Colonic mucosa (tissue), 4 donors: ENCODE results near the gene SIGLEC9. TPM values are rescaled to one million over a fixed set of nuclear protein-coding genes. Genes with fewer than 3 reads are reported as not detected.

Source experiments
- DNase-seq: peaks from one replicate; pipeline ENCODE4 v3.0.0-alpha.2; 2020
- H3K27ac ChIP-seq: fragments of 200-600 bp; one replicate; pipeline ENCODE4 v1.8.0; 2021
- H3K27me3 ChIP-seq: fragments of 200-600 bp; one replicate; pipeline ENCODE4 v1.8.0; 2021
- H3K36me3 ChIP-seq: fragments of 200-600 bp; one replicate; pipeline ENCODE4 v1.8.0; 2021
- H3K4me1 ChIP-seq: fragments of 200-600 bp; one replicate; pipeline ENCODE4 v1.8.0; 2021; ENCODE audit warnings: mild to moderate bottlenecking
- H3K4me3 ChIP-seq: fragments of 200-600 bp; one replicate; pipeline ENCODE4 v1.8.0; 2021
- H3K9ac ChIP-seq, 2 donors: one replicate each; pipeline ENCODE4 v1.7.0; 2013; ENCODE audit warnings: control low read depth in 2 of 2, low read depth in 2 of 2, low read length in 2 of 2
- H3K9me3 ChIP-seq: fragments of 200-600 bp; one replicate; pipeline ENCODE4 v1.8.0; 2021
- intact Hi-C: fragments of 100-400 bp; cut with DNase I; formaldehyde crosslinking; loops from one replicate; pipeline ENCODE4 v1.14.1; 2022
- total RNA-seq, 2 donors: library from RNA; stranded (reverse); fragmentation: NEBNext Ultra II Directional in 1 of 2; extraction: Animal tissue kit (Norgen Biotek cat#: 25700) in 1 of 2; gene quantifications; one replicate each; pipeline ENCODE4 v1.2.1, GENCODE V29; 2021
- TF ChIP-seq, protein P1 (sequence below): fragments of 200-600 bp; IDR thresholded peaks from one replicate; pipeline ENCODE4 v1.8.0; 2022; ENCODE audit warnings: antibody characterized with exemption, mild to moderate bottlenecking
- donor health status: healthy.
- donor health status: DM: no; HTN: no; CAD: no.
- donor health status: DM: no; HTN: no; CAD: no.

The SIGLEC9 gene
- total RNA-seq, 2 donors from 2014 or later: 0.86 to 1.7 TPM

DNA sequence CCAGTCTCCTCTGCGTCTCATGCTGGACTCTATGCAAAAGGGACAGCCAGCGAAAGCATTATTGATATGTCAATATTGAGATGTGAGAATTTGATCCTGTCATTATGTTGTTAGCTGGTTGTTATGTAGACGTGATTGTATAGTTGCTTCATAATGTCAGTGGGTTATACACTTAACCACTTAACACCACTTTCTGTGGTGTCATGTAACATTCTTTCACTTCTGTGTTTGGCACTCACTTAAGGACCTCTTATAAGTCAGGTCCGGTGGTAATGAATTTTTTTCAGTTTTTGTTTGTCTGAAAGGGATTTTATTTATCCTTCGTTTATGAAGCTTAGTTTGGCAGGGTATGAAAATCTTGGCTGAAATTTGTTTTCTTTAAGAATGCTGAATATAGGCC, 10.3 kb downstream of the SIGLEC9 start:
- H3K36me3 ChIP-seq: no peaks in the 10 kb centered on the region

DNA sequence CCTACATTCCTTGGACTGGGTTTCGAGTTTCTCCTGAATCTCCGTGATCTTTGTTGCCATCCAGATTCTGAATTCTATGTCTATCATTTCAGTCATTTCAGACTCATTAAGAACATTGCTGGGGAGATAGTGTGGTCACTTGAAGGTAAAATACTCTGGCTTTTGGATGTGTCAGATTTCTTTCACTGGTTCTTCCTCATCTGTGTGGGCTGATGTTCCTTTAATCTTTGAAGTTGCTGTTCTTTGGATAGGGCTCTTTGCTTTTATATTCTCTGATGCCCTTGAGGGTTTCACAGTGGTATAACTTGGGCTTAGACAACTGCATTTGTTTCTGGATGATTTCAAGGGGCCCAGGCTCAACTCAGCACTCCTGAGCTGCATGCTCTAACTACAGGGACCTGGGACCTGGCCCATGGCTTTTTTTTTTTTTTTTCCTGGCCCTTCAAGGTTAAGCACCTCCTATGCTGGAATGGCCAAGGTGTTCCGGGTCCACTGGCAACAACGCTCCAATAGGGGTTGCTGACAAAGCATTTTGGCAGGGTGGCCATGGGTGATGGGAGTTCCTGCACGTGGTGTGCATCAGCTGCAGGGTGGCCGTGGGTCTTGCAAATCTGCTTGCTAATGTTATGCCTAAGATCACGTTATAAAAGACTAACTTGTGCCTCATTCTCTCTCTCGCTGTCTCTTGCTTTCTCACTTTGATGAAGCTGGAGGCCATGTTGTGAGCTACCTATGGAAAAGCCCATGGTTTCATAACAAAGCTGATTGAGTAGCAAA, 11.5 kb downstream of the SIGLEC9 start:
- intact Hi-C loops: no loop called here
- TF ChIP-seq, protein P1, sequence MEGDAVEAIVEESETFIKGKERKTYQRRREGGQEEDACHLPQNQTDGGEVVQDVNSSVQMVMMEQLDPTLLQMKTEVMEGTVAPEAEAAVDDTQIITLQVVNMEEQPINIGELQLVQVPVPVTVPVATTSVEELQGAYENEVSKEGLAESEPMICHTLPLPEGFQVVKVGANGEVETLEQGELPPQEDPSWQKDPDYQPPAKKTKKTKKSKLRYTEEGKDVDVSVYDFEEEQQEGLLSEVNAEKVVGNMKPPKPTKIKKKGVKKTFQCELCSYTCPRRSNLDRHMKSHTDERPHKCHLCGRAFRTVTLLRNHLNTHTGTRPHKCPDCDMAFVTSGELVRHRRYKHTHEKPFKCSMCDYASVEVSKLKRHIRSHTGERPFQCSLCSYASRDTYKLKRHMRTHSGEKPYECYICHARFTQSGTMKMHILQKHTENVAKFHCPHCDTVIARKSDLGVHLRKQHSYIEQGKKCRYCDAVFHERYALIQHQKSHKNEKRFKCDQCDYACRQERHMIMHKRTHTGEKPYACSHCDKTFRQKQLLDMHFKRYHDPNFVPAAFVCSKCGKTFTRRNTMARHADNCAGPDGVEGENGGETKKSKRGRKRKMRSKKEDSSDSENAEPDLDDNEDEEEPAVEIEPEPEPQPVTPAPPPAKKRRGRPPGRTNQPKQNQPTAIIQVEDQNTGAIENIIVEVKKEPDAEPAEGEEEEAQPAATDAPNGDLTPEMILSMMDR: no peak
- Histone ChIP-seq H3K4me3 (no peak overlapping the region), H3K4me1 (no peaks in the 10 kb centered on the region), H3K27me3 (no peaks in the 10 kb centered on the region), H3K36me3 (no peaks in the 10 kb centered on the region), H3K9me3 (no peaks in the 10 kb centered on the region), H3K27ac (no peak overlapping the region), H3K9ac (no peak overlapping the region)
- no peak for DNase-seq

More for the DNA sequence above, 10.3 kb downstream of the SIGLEC9 start:
- H3K9ac ChIP-seq: no peak overlapping the region
- no peaks in the 10 kb centered on the region for H3K9me3 ChIP-seq
- TF ChIP-seq, protein P1: no peak
- H3K4me1 ChIP-seq: no peaks in the 10 kb centered on the region
- H3K27me3 ChIP-seq: no peaks in the 10 kb centered on the region
- no peak for DNase-seq
- no peak overlapping the region for H3K4me3 ChIP-seq
- intact Hi-C loops: no loop called here
- no peak overlapping the region for H3K27ac ChIP-seq

DNA sequence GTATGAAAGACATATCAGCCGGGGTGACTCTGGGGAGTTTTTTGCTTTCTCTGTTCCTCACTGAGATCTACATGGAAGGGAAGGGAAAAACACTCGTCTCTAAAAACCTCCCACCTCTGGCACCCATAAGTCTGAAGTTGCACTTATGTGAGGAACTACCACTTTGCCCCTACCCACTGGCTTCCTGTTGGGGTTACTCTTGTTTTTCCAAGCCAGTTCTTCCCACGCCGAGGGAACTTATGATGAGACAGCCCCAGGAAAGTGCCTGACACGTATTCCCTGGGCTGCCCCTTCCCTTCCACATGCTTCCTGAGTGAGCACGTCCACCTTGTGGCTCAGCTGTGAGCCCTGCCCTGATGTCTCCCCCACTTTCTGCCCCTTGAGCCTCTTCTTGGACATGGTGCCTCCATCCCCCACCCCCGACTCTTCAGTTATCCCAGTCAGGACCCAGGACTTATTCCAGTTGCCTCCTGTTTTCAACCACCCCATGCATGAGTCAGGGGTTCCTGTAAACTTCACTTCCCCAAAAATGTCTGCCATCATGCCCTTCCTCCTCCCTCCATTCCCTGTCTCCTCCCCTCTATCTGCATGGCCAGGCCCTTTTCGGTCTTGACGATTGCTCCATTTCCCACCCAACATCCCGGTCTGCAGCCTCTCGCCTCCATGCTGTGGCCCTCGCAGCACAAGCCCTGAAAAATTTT, 12.3 kb downstream of the SIGLEC9 start:
- Histone ChIP-seq H3K27me3 (no peaks in the 10 kb centered on the region), H3K4me1 (no peaks in the 10 kb centered on the region), H3K9ac (no peak overlapping the region), H3K27ac (no peak overlapping the region), H3K36me3 (no peaks in the 10 kb centered on the region), H3K9me3 (no peaks in the 10 kb centered on the region), H3K4me3 (no peak overlapping the region)
- DNase-seq: no peak
- intact Hi-C loops: no loop called here
- TF ChIP-seq, protein P1: no peak

DNA sequence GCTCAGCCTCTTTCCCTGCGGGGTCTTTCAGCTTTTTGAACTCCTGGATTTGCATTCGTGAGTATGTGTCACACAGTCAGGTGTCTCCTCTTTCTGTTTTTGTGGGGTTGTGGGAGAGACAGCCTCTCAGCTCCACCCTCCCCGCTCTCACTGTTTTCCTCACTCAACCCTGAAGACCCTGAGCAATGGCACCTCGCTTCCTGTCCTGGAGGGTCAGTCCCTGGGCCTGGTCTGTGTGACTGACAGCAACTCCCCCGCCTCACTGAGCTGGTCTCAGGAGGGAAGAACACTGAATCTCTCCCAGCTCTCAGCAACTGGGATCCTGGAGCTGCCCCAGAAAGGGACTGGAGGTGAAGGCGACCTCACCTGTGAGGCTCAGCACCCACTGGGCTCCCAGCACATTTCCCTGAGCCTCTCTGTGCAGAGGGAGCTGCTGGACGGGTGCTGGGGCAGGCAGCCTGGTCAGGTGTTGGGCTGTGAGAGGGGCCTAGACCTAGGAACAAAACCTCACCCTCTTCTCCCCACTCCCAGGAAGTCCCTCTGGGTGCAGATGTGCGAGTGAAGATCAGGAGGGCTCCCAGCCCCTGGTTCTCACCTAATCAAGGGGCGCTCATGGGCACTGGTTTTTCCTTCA, 13.2 kb downstream of the SIGLEC9 start:
- intact Hi-C loops: no loop called here
- DNase-seq: no peak
- H3K27ac ChIP-seq: peak overlapping the region; percentile 40
- H3K9ac ChIP-seq: no peak overlapping the region
- H3K4me1 ChIP-seq: no peaks in the 10 kb centered on the region
- H3K27me3 ChIP-seq: no peaks in the 10 kb centered on the region
- H3K36me3 ChIP-seq: no peaks in the 10 kb centered on the region
- no peak overlapping the region for H3K4me3 ChIP-seq
- no peaks in the 10 kb centered on the region for H3K9me3 ChIP-seq
- TF ChIP-seq, protein P1: no peak

DNA sequence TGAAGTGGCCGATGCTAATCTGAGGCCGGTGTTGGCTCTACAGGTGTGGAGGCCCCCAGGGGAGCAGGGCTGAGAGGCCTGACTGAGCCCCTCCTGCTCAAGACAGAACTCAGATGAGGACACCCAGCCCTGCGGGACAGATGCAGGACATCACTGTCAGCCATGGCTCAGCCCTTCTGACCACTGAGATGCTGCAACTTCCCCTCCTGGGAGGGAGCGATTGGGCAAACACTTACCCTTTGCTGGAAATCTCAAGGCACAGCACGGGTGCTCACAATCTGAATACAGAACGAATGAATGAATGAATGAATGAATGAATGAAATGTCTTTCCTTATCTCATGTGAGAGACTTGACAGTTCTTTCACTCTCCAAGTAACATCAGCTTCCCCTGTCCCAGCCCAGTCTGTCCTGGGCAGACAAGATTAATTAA, 13.9 kb downstream of the SIGLEC9 start:
- TF ChIP-seq, protein P1: no peak
- Histone ChIP-seq H3K4me3 (no peak overlapping the region), H3K27ac (peak overlapping the region; percentile 40), H3K27me3 (no peaks in the 10 kb centered on the region), H3K9me3 (no peaks in the 10 kb centered on the region), H3K4me1 (no peaks in the 10 kb centered on the region), H3K9ac (no peak overlapping the region), H3K36me3 (no peaks in the 10 kb centered on the region)
- DNase-seq: no peak
- intact Hi-C loops: no loop called here
